Omental fat pad (tissue), 4 donors: Measurements from ENCODE around the gene SLAMF9. TPM values are rescaled to one million over a fixed set of nuclear protein-coding genes. Genes with fewer than 3 reads are reported as not detected.

ENCODE experiments used
- ATAC-seq: fragments of 150-250 bp; one replicate; pipeline ENCODE4 v1.9.1; 2016; ENCODE audit warnings: mild to moderate bottlenecking, moderate library complexity; ENCODE audit not compliant: low FRiP score
- DNase-seq: peaks from one replicate; pipeline ENCODE4 v3.0.0-alpha.2; 2019; ENCODE audit warnings: low spot score
- total RNA-seq, 4 donors: library from RNA; depleted of rRNA; stranded (reverse); fragments of >200 nt; gene quantifications; one replicate each; pipeline ENCODE4 v1.1.0, GENCODE V29; 2016
- TF ChIP-seq, protein P1 (sequence below), 3 donors: fragments of 450-650 bp; IDR thresholded peaks; one replicate each; pipeline ENCODE4 v1.5.1; 2016 to 2017; ENCODE audit warnings: antibody characterized with exemption in 3 of 3, mild to moderate bottlenecking in 3 of 3, moderate library complexity in 2 of 3

The SLAMF9 gene
- total RNA-seq, 4 donors from 2014 or later: 0.56 to 7.2 (median 1.0) TPM; not detected in 1

DNA sequence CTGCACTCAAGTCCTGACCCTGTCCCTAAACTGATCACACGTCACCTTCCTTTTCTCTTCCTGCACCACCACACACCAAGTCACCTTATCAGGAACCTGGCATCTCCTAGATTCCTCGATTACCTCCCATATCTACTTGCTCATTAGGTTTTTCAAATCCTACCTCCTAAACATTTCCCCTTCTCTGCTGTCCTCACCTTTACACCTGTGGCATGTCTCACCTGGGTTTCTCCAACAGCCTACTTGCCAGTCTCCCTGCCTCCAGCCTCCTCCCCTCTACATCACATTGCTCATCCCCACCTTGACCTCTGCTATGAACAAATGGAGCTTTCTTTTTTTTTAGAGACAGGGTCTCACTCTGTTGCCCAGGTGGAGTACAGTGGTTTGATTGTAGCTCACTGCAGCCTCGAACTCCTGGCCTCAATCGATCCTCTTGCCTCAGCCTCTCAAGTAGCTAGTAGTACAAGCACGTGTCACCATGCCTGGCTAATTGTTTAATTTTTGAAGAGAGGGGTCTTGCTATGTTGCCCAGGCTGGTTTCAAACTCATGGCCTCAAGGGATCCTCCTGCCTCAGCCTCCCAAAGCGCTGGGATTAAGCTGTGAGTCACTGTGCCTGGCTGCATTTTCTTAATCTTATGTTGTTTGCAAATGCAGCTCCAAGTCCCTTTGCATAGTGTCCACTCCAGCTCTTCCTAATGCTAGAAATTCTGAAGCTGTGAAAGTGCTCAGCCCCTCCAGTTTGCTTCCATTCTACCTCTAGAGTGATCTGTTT, 14.9 kb downstream of the SLAMF9 start:
- TF ChIP-seq, protein P1, sequence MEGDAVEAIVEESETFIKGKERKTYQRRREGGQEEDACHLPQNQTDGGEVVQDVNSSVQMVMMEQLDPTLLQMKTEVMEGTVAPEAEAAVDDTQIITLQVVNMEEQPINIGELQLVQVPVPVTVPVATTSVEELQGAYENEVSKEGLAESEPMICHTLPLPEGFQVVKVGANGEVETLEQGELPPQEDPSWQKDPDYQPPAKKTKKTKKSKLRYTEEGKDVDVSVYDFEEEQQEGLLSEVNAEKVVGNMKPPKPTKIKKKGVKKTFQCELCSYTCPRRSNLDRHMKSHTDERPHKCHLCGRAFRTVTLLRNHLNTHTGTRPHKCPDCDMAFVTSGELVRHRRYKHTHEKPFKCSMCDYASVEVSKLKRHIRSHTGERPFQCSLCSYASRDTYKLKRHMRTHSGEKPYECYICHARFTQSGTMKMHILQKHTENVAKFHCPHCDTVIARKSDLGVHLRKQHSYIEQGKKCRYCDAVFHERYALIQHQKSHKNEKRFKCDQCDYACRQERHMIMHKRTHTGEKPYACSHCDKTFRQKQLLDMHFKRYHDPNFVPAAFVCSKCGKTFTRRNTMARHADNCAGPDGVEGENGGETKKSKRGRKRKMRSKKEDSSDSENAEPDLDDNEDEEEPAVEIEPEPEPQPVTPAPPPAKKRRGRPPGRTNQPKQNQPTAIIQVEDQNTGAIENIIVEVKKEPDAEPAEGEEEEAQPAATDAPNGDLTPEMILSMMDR (IDR thresholded peaks at IDR 0.05): no peak
- DNase-seq (no peak), ATAC-seq (no peak)

DNA sequence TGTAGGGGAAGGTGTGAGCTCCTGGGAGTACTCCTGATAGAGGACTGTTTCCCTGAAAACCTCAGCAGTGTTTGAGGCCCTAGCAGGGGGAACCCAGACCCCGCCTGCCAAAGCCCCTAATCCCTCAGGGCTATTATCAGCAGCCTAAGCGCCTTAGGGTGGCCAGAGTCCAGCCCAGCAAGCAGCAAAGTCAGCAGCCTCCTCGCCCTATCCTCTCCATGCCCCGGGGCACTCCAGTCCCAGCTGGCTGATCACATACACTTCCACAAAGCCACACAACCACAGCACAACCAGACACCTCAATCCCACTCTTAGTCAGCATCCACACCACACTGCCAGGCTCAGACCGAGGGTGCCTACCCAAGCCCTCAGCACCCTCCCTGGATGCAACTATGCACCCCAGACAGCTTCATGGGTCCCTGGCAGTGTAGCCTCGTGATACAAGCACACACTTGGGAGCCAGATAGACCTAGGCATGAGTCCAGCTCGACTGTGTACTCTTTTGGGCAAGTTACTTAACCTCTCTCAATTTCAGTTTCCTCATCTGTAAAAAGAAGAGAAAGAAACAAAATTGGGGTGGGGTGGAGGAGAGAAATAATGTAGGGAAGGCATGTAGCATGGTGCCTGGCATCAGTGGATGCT, 15.7 kb downstream of the SLAMF9 start:
- TF ChIP-seq, protein P1 (IDR thresholded peaks at IDR 0.05): no peak
- DNase-seq (no peak), ATAC-seq (no peak)

DNA sequence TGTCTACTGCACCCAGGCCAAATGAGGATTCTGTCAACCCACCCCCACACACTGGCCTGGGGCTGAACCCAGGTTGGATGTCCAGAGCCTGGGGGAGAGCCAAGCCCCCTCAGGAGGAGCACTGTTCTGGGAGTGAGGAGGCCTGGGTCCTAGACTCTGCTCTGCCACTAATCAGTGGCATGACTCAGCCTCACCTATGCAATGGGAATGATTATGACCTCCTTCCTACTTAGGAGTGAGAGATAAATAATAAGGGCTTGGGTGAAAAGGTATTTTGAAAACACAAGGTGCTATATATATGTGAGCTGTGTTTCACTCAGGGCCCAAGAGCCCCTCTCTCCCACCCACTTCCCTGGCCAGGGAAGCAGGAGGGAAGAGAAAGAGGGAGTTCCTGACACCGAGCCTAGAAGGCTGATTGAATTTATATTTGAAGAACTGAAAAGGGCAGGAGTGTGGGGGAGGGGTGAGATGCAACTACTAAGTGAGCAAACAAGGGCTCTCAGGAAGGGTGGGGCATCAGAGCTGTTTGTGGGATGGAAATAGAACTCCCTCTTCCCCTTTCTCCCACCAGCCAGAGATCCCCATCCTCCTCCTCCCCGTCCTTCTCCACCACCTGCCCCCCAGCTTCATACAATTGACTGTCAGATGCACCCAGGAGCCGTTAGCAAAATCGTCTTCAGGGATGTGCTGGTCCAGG, 16.8 kb downstream of the SLAMF9 start:
- no peak for DNase-seq
- TF ChIP-seq, protein P1 (IDR thresholded peaks at IDR 0.05): no peak
- peak; percentile 2 for ATAC-seq

DNA sequence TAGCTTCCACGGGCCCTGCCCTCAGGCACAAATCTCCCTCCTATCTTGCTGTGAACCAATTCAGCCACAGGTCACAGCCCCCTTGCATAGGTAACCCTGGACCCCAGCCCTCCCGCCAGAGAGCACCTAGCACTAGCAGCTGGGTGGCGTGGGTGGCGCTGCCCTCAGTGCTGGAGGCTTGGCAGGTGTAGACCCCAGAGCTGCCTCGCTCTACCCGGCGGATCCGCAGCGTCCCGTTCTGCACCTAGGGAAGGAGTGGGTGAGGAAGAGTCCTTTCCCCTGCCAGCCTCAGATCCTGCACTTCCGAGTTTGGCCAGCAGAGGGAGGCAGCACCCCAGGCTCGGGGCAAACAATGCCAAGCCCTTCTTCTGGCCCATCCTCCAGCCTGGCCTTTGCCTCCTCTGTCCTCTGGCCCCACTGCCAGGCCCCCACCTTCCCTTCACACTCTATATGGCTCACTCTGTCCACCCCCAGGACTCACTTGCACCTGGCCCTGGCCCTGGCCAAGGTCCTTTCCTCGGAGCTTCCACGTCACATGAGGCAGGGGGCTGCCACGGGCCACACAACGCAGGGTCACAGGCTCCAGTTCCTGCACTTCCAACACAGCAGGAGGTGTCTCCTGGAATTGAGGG, 17.6 kb downstream of the SLAMF9 start:
- DNase-seq: peak; percentile 86
- TF ChIP-seq, protein P1 (IDR thresholded peaks at IDR 0.05): peak in 2 of 3 donors; percentile 72 to 95

DNA sequence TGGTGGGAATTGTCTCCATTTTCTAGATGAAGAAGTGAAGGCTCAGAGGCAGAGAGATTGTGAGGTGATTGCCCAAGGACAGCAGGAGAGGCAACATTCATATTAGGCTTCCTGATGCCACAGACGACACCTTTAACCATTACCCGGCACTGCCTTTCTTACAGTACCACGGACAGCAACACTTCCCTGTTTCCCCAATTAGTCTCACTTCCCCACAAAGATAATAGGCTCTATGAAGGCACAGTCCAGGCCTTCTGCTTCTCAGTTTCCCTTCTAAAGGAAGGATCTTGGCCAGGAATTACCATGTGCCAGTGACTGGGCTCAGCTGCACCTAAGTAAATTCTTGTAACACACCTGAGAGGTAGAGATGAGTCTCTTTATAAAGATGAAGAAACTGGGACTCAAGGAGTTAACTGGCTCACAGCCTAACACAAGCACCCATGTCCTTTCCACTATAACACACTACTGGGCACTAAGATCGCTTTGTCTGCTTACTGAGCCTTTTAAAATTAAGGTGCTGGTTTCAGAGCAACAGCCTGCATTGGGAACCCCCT, 18.2 kb downstream of the SLAMF9 start:
- TF ChIP-seq, protein P1 (IDR thresholded peaks at IDR 0.05): no peak
- no peak for DNase-seq
- ATAC-seq: no peak

More for the DNA sequence above, 17.6 kb downstream of the SLAMF9 start:
- ATAC-seq: peak; percentile 45

DNA sequence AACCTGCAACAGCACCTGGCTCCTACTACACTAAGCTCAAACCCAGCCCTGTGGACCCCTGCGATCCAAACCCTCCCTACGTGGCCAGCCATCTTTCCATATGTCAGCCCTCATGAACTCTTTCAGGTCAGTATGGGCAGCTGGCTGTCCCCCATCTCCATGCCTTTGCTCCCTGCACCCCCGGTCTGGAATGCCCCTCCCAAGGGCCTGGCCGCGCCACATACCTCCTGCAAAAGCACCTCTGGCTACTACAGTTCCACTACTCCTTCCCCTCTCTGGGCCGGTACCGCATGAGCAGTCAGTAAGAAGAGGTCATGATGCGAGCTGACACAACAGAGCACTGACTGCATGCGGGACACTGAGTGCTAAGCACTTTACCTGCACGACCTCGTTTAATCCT, 18.7 kb downstream of the SLAMF9 start:
- DNase-seq (no peak), ATAC-seq (no peak)
- TF ChIP-seq, protein P1 (IDR thresholded peaks at IDR 0.05): no peak
